ENCODE measurements around the gene ATP8B1. TPM values are rescaled to one million over a fixed set of nuclear protein-coding genes. Genes with fewer than 3 reads are reported as not detected.

The ATP8B1 gene
- total RNA-seq, 1 experiment from 2014 or later: 5.6 TPM

GRCh38 chr18:57775937-57776336, 27.2 kb downstream of the ATP8B1 start:
- CTCF ChIA-PET: no interaction called here
- H3K27ac Mint-ChIP-seq: no peak overlapping the region

More at GRCh38 chr18:57775937-57776336, 27.2 kb downstream of the ATP8B1 start:
- H3K4me3 Mint-ChIP-seq: no peak overlapping the region
- TF ChIP-seq FOXK1 (CRISPR knock-in tag; IDR thresholded peaks at IDR 0.05) (no peak), ZNF512 (CRISPR knock-in tag; IDR thresholded peaks at IDR 0.05; ENCODE audit: borderline replicate concordance) (no peak), JUN (CRISPR knock-in tag; IDR thresholded peaks at IDR 0.05) (no peak), NFYB (CRISPR knock-in tag; conservative IDR thresholded peaks at IDR 0.05; ENCODE audit: low read depth) (no peak), ATF6 (CRISPR knock-in tag; IDR thresholded peaks at IDR 0.05) (no peak), STAT6 (CRISPR knock-in tag; conservative IDR thresholded peaks at IDR 0.05; ENCODE audit: low read depth) (no peak), ZNF532 (CRISPR knock-in tag; IDR thresholded peaks at IDR 0.05; ENCODE audit: borderline replicate concordance) (no peak), ZNF671 (CRISPR knock-in tag; IDR thresholded peaks at IDR 0.05) (no peak), ZNF396 (CRISPR knock-in tag; IDR thresholded peaks at IDR 0.05; ENCODE audit: borderline replicate concordance) (no peak), MLX (CRISPR knock-in tag; IDR thresholded peaks at IDR 0.05) (no peak), FOXJ3 (CRISPR knock-in tag; IDR thresholded peaks at IDR 0.05; ENCODE audit: borderline replicate concordance) (no peak)
- TF ChIP-seq, protein P1, sequence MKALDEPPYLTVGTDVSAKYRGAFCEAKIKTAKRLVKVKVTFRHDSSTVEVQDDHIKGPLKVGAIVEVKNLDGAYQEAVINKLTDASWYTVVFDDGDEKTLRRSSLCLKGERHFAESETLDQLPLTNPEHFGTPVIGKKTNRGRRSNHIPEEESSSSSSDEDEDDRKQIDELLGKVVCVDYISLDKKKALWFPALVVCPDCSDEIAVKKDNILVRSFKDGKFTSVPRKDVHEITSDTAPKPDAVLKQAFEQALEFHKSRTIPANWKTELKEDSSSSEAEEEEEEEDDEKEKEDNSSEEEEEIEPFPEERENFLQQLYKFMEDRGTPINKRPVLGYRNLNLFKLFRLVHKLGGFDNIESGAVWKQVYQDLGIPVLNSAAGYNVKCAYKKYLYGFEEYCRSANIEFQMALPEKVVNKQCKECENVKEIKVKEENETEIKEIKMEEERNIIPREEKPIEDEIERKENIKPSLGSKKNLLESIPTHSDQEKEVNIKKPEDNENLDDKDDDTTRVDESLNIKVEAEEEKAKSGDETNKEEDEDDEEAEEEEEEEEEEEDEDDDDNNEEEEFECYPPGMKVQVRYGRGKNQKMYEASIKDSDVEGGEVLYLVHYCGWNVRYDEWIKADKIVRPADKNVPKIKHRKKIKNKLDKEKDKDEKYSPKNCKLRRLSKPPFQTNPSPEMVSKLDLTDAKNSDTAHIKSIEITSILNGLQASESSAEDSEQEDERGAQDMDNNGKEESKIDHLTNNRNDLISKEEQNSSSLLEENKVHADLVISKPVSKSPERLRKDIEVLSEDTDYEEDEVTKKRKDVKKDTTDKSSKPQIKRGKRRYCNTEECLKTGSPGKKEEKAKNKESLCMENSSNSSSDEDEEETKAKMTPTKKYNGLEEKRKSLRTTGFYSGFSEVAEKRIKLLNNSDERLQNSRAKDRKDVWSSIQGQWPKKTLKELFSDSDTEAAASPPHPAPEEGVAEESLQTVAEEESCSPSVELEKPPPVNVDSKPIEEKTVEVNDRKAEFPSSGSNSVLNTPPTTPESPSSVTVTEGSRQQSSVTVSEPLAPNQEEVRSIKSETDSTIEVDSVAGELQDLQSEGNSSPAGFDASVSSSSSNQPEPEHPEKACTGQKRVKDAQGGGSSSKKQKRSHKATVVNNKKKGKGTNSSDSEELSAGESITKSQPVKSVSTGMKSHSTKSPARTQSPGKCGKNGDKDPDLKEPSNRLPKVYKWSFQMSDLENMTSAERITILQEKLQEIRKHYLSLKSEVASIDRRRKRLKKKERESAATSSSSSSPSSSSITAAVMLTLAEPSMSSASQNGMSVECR (CRISPR knock-in tag; IDR thresholded peaks at IDR 0.05; ENCODE audit: borderline replicate concordance): no peak
- TF ChIP-seq, protein P2, sequence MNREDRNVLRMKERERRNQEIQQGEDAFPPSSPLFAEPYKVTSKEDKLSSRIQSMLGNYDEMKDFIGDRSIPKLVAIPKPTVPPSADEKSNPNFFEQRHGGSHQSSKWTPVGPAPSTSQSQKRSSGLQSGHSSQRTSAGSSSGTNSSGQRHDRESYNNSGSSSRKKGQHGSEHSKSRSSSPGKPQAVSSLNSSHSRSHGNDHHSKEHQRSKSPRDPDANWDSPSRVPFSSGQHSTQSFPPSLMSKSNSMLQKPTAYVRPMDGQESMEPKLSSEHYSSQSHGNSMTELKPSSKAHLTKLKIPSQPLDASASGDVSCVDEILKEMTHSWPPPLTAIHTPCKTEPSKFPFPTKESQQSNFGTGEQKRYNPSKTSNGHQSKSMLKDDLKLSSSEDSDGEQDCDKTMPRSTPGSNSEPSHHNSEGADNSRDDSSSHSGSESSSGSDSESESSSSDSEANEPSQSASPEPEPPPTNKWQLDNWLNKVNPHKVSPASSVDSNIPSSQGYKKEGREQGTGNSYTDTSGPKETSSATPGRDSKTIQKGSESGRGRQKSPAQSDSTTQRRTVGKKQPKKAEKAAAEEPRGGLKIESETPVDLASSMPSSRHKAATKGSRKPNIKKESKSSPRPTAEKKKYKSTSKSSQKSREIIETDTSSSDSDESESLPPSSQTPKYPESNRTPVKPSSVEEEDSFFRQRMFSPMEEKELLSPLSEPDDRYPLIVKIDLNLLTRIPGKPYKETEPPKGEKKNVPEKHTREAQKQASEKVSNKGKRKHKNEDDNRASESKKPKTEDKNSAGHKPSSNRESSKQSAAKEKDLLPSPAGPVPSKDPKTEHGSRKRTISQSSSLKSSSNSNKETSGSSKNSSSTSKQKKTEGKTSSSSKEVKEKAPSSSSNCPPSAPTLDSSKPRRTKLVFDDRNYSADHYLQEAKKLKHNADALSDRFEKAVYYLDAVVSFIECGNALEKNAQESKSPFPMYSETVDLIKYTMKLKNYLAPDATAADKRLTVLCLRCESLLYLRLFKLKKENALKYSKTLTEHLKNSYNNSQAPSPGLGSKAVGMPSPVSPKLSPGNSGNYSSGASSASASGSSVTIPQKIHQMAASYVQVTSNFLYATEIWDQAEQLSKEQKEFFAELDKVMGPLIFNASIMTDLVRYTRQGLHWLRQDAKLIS (CRISPR knock-in tag; IDR thresholded peaks at IDR 0.05; ENCODE audit: borderline replicate concordance): no peak
- TF ChIP-seq, protein P3, sequence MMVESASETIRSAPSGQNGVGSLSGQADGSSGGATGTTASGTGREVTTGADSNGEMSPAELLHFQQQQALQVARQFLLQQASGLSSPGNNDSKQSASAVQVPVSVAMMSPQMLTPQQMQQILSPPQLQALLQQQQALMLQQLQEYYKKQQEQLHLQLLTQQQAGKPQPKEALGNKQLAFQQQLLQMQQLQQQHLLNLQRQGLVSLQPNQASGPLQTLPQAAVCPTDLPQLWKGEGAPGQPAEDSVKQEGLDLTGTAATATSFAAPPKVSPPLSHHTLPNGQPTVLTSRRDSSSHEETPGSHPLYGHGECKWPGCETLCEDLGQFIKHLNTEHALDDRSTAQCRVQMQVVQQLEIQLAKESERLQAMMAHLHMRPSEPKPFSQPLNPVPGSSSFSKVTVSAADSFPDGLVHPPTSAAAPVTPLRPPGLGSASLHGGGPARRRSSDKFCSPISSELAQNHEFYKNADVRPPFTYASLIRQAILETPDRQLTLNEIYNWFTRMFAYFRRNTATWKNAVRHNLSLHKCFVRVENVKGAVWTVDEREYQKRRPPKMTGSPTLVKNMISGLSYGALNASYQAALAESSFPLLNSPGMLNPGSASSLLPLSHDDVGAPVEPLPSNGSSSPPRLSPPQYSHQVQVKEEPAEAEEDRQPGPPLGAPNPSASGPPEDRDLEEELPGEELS (CRISPR knock-in tag; IDR thresholded peaks at IDR 0.05): no peak
- H3K4me1 Mint-ChIP-seq: peaks cover 52% of the 10 kb centered on the region
- H3K36me3 Mint-ChIP-seq: peaks cover 3% of the 10 kb centered on the region; the same call in 1 of the 2 replicates
- H3K27me3 Mint-ChIP-seq (ENCODE audit: low read depth): no peaks in the 10 kb centered on the region
- peaks cover 3% of the 10 kb centered on the region; the same call in 1 of the 2 replicates for H3K9me3 Mint-ChIP-seq
- POLR2A ChIA-PET: no interaction called here
- ATAC-seq (no peak), DNase-seq (ENCODE audit: low spot score) (no peak)
